ENCODE measurements around the gene APCDD1.

The APCDD1 gene

GRCh38 chr18:10453806-10454680 is at the start of gene APCDD1:
APCDD1 (plus strand) TSS chr18:10454635; CDS start chr18:10454982, 347 bp downstream.
- DNase-seq (ENCODE audit: low spot score), result no peak
- no peak for TF ChIP-seq CTCF (IDR thresholded peaks at IDR 0.05; ENCODE audit: borderline replicate concordance, control extremely low read depth, extremely low read depth, insufficient read depth, missing control alignments)
- in situ Hi-C loops (cut with MboI; ENCODE audit: low sequenced_read_pairs, unreplicated experiment), result no loop called here

- in situ Hi-C loops (cut with MboI; ENCODE audit: low sequenced_read_pairs, unreplicated experiment), result no loop called here
- no peak for DNase-seq (ENCODE audit: low spot score)
- TF ChIP-seq CTCF (IDR thresholded peaks at IDR 0.05; ENCODE audit: borderline replicate concordance, control extremely low read depth, extremely low read depth, insufficient read depth, missing control alignments), result no peak
Observed at GRCh38 chr18:10405014-10405493, 49.4 kb upstream of the APCDD1 start.

- no peak for DNase-seq (ENCODE audit: low spot score)
- no peak for TF ChIP-seq CTCF (IDR thresholded peaks at IDR 0.05; ENCODE audit: borderline replicate concordance, control extremely low read depth, extremely low read depth, insufficient read depth, missing control alignments)
- in situ Hi-C loops (cut with MboI; ENCODE audit: low sequenced_read_pairs, unreplicated experiment), result no loop called here
Observed at GRCh38 chr18:10405816-10406663, 48.4 kb upstream of the APCDD1 start.

- TF ChIP-seq CTCF (IDR thresholded peaks at IDR 0.05; ENCODE audit: borderline replicate concordance, control extremely low read depth, extremely low read depth, insufficient read depth, missing control alignments), result no peak
- in situ Hi-C loops (cut with MboI; ENCODE audit: low sequenced_read_pairs, unreplicated experiment), result no loop called here
- no peak for DNase-seq (ENCODE audit: low spot score)
Observed at GRCh38 chr18:10408131-10408530, 46.3 kb upstream of the APCDD1 start.

- in situ Hi-C loops (cut with MboI; ENCODE audit: low sequenced_read_pairs, unreplicated experiment), result no loop called here
- no peak for DNase-seq (ENCODE audit: low spot score)
- no peak for TF ChIP-seq CTCF (IDR thresholded peaks at IDR 0.05; ENCODE audit: borderline replicate concordance, control extremely low read depth, extremely low read depth, insufficient read depth, missing control alignments)
Observed at GRCh38 chr18:10409041-10409440, 45.4 kb upstream of the APCDD1 start.

GRCh38 chr18:10410472-10411308 is 43.7 kb upstream of the APCDD1 start:
- in situ Hi-C loops (cut with MboI; ENCODE audit: low sequenced_read_pairs, unreplicated experiment), result no loop called here
- DNase-seq (ENCODE audit: low spot score), result no peak
- no peak for TF ChIP-seq CTCF (IDR thresholded peaks at IDR 0.05; ENCODE audit: borderline replicate concordance, control extremely low read depth, extremely low read depth, insufficient read depth, missing control alignments)

Data from GM13976 (cell line).